ENCODE results near the gene LAPTM4A.
A peak's percentile ranks its signal among the peaks of the same experiment; 100 is the strongest.
"Not testable (repeated sequence)": the region's sequence is repeated elsewhere in the genome, so short reads cannot be mapped to it uniquely, and the experiment has no call there.

The LAPTM4A gene

GRCh38 chr2:20074901-20075300, 23.5 kb upstream of the LAPTM4A start:
- DNase-seq, result no peak

- DNase-seq, result not testable (repeated sequence)
Measured at GRCh38 chr2:20074046-20074648, 22.7 kb upstream of the LAPTM4A start.

DNA sequence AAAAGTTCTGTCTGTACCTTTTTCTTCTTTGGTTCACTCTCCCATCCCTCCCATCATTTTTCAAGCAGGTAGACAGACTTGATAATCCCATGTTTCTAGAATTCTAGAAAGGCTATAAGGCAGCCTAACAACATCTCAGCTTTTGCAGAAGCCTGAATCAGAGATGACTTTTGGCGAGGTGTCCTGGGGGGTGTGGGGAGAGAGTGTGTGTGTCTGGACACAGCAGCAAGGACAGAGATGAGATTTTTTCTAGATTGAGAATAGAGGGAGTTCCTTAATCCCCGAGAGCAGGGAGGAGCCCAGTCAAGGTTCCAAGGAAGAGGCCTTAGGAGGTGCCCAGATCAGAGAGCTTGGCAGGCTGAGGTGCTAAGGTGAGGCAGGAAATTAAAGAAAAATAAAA, 22.0 kb upstream of the LAPTM4A start:
- DNase-seq, result no peak

DNA sequence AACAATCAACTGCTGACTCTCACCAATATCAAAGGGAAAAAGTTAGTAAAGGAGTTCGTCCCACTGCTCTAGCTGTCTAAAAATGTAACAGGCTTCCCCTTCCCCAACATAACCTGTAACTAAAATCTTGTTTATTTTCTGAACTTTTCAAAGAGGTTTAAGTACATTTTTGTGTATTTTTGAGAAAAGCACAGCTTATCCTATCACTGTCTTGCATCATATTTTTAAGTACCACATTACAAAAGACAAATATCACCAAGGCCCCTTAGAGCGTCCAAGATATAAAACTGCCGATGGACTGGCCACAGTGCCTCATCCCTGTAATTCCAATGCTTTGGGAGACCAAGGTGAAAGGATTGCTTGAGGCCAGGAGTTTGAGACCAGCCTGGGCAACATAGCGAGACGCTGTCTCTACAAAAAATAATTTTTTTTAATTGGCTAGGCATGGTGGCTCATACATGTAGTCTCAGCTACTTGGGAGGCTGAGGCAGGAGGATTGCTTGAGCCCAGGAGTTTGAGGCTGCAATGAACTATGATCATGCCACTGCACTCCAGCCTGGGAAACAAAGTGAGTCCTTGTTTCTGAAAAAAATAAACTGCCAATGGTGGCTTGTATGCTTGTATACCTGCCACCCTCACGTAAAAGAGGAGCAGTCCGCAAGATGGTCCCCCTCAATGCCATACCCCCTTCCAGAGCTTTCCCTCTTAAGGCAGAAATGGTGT, 21.2 kb upstream of the LAPTM4A start:
- no peak for DNase-seq

- DNase-seq, result no peak
Measured at GRCh38 chr2:20071397-20072383, 20.3 kb upstream of the LAPTM4A start.

GRCh38 chr2:20069756-20070155, 18.3 kb upstream of the LAPTM4A start:
- no peak for DNase-seq

DNA sequence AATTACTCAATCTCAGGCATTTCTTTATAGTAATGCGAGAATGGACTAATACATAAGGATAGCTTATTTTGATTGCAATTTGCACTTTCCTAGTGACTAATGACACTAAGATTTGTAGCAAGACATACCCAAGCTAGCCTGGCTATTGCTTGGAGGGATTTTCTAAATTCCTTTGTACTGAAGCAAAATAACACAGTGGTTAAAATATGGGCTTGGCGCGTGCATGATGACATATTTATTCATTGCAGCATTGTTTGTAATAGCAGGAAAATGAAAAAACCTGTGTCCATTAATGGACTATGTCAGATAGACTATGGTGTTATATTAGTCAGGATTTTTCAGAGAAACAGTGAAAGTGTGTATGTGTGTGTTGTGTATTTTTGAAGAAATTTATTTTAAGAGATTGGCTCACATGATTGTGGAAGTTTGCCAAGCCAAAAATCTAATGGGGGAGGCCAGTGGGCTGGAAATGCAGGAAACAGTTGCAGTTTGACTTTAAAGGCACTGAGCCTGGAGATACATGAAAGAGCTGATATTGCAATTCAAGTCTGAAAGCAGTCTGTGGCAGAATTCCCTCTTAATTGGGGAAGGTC, 16.7 kb upstream of the LAPTM4A start:
- no peak for DNase-seq

- no peak for DNase-seq
Measured at GRCh38 chr2:20065885-20066602, 14.6 kb upstream of the LAPTM4A start.

DNA sequence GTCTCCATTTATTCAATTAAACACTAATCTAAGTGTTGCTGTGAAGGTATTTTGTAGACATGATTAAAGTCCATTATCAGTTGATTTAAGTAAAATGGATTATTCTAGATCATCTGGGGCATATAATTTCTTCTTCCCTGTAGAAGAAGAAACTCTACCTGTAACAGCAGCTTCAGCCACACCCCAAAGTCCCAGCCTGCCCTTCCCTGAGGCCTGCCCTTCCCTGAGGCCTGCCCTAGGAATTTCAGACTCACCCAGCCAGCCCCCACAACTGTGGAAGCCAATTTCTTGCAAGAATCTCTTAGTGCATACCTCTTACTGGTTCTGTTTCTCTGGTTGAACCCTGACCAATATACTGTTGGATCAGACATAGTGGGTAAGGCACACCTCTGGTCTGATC, 13.4 kb upstream of the LAPTM4A start:
- no peak for DNase-seq

DNA sequence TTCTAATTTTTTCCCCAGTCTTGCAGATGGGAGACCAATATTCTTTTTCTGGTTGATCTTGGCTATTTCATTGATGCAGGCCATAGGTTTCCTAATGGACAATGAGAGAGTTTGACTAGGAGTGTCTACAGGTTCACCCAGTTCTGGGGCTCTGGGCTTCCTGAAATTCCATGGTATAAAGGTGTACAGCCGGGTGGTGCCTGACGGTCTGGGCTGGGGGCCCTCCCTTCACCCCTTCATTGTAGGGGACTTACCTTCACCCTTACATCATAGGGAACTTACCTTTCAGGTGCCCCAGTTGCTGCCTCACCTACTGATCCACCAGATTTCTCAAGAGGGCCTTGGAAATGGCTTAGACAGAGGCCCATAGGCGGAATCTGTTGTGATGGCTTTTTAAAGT, 13.0 kb upstream of the LAPTM4A start:
- DNase-seq, result no peak

DNA sequence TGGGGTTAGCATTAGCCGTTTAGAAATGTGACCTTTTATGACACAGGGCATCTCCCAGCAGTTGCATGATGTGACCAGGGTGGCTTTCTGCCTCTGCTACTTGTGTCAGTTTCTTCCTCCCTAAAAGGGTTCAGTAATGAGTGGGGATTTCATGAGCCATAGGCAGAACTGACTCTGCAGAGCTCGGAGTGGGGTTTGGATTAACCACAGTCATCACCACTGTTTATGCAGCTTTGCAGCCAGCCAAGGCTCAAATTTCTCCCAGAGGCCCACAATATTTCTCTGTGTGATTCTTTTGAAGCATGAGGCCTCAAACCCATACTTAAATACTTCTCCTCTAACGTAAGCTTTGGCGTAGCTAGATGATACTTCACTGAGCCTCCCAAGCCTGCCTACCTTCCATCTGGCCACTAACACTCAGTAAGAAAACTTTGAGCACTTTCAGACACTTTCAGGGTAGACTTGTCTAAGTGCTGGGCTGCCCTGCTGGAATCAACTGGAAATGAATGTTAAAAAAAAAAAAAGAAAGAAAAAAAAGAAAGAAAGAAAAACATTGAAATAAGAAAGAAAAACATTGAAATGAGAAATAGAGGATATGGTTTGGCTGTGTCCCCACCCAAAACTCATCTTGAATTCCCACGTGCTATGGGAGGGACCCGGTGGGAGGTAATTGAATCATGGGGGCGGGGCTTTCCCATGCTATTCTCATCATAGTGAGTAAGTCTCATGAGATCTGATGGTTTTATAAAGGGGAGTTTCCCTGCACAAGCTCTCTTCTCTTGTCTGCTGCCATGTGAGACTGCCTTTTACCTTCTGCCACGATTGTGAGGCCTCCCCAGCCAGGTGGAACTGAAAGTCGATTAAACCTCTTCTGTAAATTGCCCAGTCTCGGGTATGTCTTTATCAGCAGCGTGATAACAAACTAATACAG, 11.5 kb upstream of the LAPTM4A start:
- no peak for DNase-seq

GRCh38 chr2:20061940-20062339, 10.5 kb upstream of the LAPTM4A start:
- no peak for DNase-seq

GRCh38 chr2:20061476-20061875, 10.0 kb upstream of the LAPTM4A start:
- no peak for DNase-seq

GRCh38 chr2:20060106-20060505, 8.7 kb upstream of the LAPTM4A start:
- DNase-seq, result no peak

DNA sequence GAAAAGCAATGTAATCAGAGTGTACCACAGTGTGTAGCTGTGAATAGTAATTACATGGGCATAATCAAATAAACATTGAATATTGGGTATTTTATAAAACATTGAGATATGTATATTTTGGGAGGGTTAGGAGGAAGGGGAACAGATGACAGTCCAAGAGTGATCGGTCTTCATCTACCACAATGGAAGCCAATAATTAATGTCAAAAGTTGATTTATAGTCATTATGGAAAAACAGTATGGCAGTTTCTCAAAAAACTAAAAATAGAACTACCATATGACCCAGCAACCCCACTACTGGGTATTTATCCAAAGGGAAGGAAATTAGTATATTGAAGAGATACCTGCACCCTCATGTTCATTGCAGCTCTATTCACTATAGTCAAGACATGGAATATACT, 5.8 kb upstream of the LAPTM4A start:
- DNase-seq, result no peak

GRCh38 chr2:20054931-20055330, 3.5 kb upstream of the LAPTM4A start:
- no peak for DNase-seq

DNA sequence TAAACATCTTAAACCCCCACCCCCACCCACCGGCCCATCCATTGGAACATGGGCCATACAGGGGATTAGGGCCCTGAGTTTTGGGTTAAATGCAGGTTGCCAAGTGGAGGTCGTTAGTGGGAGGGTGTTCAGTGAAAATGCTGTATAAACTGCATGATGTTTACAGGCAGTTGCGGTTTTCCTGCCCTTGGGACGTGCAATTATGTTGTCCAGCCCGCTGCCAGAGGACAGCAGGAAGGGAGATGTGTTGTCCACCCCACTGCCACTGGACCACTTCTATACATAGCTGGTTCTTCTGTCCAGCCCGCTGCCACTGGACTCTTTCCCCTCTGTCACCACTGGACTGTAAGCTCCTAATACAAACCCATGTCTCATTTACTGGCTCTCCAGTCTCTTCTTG, 2.7 kb upstream of the LAPTM4A start:
- DNase-seq, result no peak

DNA sequence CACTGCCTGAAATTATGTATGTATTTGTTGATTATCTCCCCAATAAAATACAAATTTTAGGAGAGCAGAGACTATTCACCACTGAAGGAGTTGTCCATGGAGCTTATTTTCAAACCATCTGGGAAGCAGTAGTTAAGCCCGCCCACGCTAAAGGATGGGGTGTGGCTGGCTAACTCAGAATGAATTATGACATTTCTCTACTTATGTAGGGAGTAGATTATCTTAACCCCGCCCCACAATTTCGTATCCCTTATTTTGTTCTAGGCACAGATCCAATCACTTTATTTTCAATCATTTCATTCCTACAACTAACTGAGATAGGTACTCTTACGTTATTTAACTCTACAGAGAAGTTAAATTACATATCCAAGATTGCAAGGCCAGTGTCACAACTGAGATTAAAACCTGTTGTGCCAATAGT, 1.4 kb upstream of the LAPTM4A start:
- DNase-seq, result no peak

DNA sequence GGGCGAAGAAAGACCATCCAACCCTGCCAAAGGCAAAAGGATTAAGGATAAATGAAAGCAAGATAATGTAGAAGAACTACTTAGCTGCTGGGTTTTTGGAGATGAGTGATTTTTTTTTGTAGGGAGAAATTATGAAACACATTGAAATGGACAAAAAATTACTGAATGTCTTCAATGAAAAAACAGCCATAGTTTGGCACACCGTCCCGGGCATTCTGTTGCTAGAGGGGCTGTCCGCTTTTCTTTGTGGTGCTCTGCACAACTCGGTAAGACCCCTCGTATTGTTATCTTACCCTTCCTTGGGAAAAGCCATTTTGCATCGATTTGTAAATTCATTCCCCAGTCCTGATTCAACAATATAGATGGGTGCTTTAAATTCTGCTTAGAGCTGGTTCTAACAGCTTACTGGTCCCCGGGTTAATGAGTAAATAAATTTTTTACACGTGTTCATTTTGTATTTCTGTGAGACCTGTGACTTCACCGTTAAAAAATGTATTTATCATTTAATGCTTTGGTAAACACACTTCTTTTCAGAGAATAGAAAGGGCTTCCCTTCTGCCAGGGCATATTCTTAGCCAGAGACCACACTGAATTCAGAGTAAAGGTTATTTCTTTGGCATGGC, 912 bp upstream of the LAPTM4A start:
- no peak for DNase-seq

GRCh38 chr2:20050646-20051531, 539 bp downstream of the LAPTM4A start:
- DNase-seq, result peak; percentile 14
